ENCODE data around the gene SYTL2. TPM values are rescaled to one million over a fixed set of nuclear protein-coding genes. Genes with fewer than 3 reads are reported as not detected.

SYTL2 gene
- polyA plus RNA-seq, 1 of the 3 experiments (the other 2 are of a cell fraction) = 36.0 TPM

GRCh38 chr11:85695546-85695945 lies 115.4 kb downstream of the SYTL2 start:
- ChIA-PET CTCF (interaction anchor here (0.6 to 2.1 kb wide), 4 partner anchors 9 to 46 kb away, joined by 3 to 8 read pairs (median 4); no protein-coding TSS in a partner anchor), POLR2A (no interaction called here)
- H3K27ac ChIP-seq (ENCODE audit: low read depth in 2 of 2, low read length in 1 of 2) = peak overlapping the region in 1 of 2 experiments; percentile 45; a peak in 2 of 4 replicates
- no peak for DNase-seq
- peak; percentile 12; the same call in 1 of the 2 replicates for TF ChIP-seq TCF12 (IDR thresholded peaks at IDR 0.05)
- TF ChIP-seq USF1 (IDR thresholded peaks at IDR 0.05; ENCODE audit: borderline replicate concordance, low read depth) = no peak
- no peak overlapping the region for H3K4me2 ChIP-seq
- H3K27me3 ChIP-seq (ENCODE audit: insufficient read depth) = no peaks in the 10 kb centered on the region
- peaks cover 0 to 12% of the 10 kb centered on the region in 2 experiments; a peak in 1 of 4 replicates for H3K4me1 ChIP-seq (ENCODE audit: control insufficient read depth in 1 of 2, insufficient read depth in 2 of 2, low read depth in 1 of 2, low read length in 1 of 2)
- peaks cover 0 to 21% of the 10 kb centered on the region in 2 experiments for H3K36me3 ChIP-seq (replicated peaks in 1 of 2; ENCODE audit: control insufficient read depth in 1 of 2, insufficient read depth in 2 of 2, low read length in 1 of 2)
- H4K20me1 ChIP-seq (ENCODE audit: insufficient read depth) = no peaks in the 10 kb centered on the region
- H3K79me2 ChIP-seq (ENCODE audit: insufficient read depth) = no peaks in the 10 kb centered on the region
- H3K9ac ChIP-seq = no peak overlapping the region
- H3K9me3 ChIP-seq = no peaks in the 10 kb centered on the region
- H3K9me2 ChIP-seq = no peaks in the 10 kb centered on the region
- H3F3A ChIP-seq (replicated peaks; ENCODE audit: insufficient read depth) = peaks cover 4% of the 10 kb centered on the region
- no peak overlapping the region; the same call in 1 of the 2 replicates for H2AFZ ChIP-seq (ENCODE audit: low read depth)
- no peak overlapping the region for H3K4me3 ChIP-seq (ENCODE audit: low read depth in 2 of 2, low read length in 1 of 2)

- H2AFZ ChIP-seq (ENCODE audit: low read depth) = no peak overlapping the region
- ChIA-PET POLR2A (no interaction called here), CTCF (interaction anchor here (0.7 to 2.1 kb wide), 6 partner anchors 10 to 47 kb away, joined by 3 to 8 read pairs (median 4); partner anchors contain the start of gene CREBZF)
- no peaks in the 10 kb centered on the region for H3K27me3 ChIP-seq (ENCODE audit: insufficient read depth)
- no peaks in the 10 kb centered on the region for H3K79me2 ChIP-seq (ENCODE audit: insufficient read depth)
- H3K4me2 ChIP-seq = no peak overlapping the region
- H3K9me3 ChIP-seq = no peaks in the 10 kb centered on the region
- 93% methylated on average over 1 of the region's 1 CpG for WGBS (ENCODE audit: low lambda C conversion rate)
- peak overlapping the region in 1 of 2 experiments; percentile 45; a peak in 1 of 4 replicates for H3K27ac ChIP-seq (ENCODE audit: low read depth in 2 of 2, low read length in 1 of 2)
- peaks cover 4% of the 10 kb centered on the region for H3F3A ChIP-seq (replicated peaks; ENCODE audit: insufficient read depth)
- DNase-seq = peak; percentile 31
- no peaks in the 10 kb centered on the region for H4K20me1 ChIP-seq (ENCODE audit: insufficient read depth)
- peaks cover 0 to 19% of the 10 kb centered on the region in 2 experiments for H3K36me3 ChIP-seq (replicated peaks in 1 of 2; ENCODE audit: control insufficient read depth in 1 of 2, insufficient read depth in 2 of 2, low read length in 1 of 2)
- peaks cover 0 to 12% of the 10 kb centered on the region in 2 experiments; a peak in 1 of 4 replicates for H3K4me1 ChIP-seq (ENCODE audit: control insufficient read depth in 1 of 2, insufficient read depth in 2 of 2, low read depth in 1 of 2, low read length in 1 of 2)
- no peaks in the 10 kb centered on the region for H3K9me2 ChIP-seq
- no peak overlapping the region for H3K9ac ChIP-seq
- H3K4me3 ChIP-seq (ENCODE audit: low read depth in 2 of 2, low read length in 1 of 2) = no peak overlapping the region; a peak in 1 of 4 replicates
- TF ChIP-seq RFX5 (IDR thresholded peaks at IDR 0.05; ENCODE audit: low read length) = no peak
- no peak for TF ChIP-seq NFIC (IDR thresholded peaks at IDR 0.05; ENCODE audit: borderline replicate concordance)
- TF ChIP-seq FOXM1 (IDR thresholded peaks at IDR 0.05; ENCODE audit: low read depth) = no peak
- TF ChIP-seq RAD21 (IDR thresholded peaks at IDR 0.05; ENCODE audit: low read length) = peak; percentile 71
- TF ChIP-seq CTCF (IDR thresholded peaks at IDR 0.05) = peak; percentile 78
- no peak for TF ChIP-seq FOSL2 (IDR thresholded peaks at IDR 0.05; ENCODE audit: borderline replicate concordance, low read depth)
- no peak for TF ChIP-seq RCOR1 (IDR thresholded peaks at IDR 0.05; ENCODE audit: low read length)
- TF ChIP-seq EZH2phosphoT487 (IDR thresholded peaks at IDR 0.05; ENCODE audit: borderline replicate concordance, low read depth) = no peak
- TF ChIP-seq TCF12 (IDR thresholded peaks at IDR 0.05) = no peak
- TF ChIP-seq USF1 (IDR thresholded peaks at IDR 0.05; ENCODE audit: borderline replicate concordance, low read depth) = no peak
- no peak for TF ChIP-seq MEF2A (IDR thresholded peaks at IDR 0.05; ENCODE audit: borderline replicate concordance, low read depth)
- no peak for TF ChIP-seq FOXJ3 (CRISPR knock-in tag; IDR thresholded peaks at IDR 0.05)
- no peak for TF ChIP-seq MXI1 (IDR thresholded peaks at IDR 0.05; ENCODE audit: low read depth, low read length)
- TF ChIP-seq SMC3 (IDR thresholded peaks at IDR 0.05; ENCODE audit: low read depth, low read length) = peak; percentile 38
- TF ChIP-seq NRF1 (IDR thresholded peaks at IDR 0.05; ENCODE audit: low read depth, low read length) = no peak
- no peak for TF ChIP-seq GATA2 (CRISPR knock-in tag; IDR thresholded peaks at IDR 0.05)
- no peak for TF ChIP-seq JUND (IDR thresholded peaks at IDR 0.05)
- TF ChIP-seq PBX3 (IDR thresholded peaks at IDR 0.05) = no peak
Observed at GRCh38 chr11:85694385-85694980, 116.5 kb downstream of the SYTL2 start.

All from SK-N-SH (cell line).